ENCODE results near the gene CFAP69. TPM values are rescaled to one million over a fixed set of nuclear protein-coding genes. Genes with fewer than 3 reads are reported as not detected.

Gene CFAP69
- total and polyA plus RNA-seq, 2 experiments from 2014 or later, result 4.9 to 7.9 TPM

GRCh38 chr7:90230834-90231233 lies 14.1 kb upstream of the CFAP69 start (continued):
- TF ChIP-seq REST (IDR thresholded peaks at IDR 0.05; ENCODE audit: unreplicated experiment) (no peak), ZNF331 (CRISPR knock-in tag; IDR thresholded peaks at IDR 0.05; ENCODE audit: low read depth) (no peak), EZH2phosphoT487 (IDR thresholded peaks at IDR 0.05; ENCODE audit: unreplicated experiment) (no peak), POLR2AphosphoS5 (IDR thresholded peaks at IDR 0.05; ENCODE audit: low read depth) (no peak), ZNF114 (CRISPR knock-in tag; IDR thresholded peaks at IDR 0.05) (no peak), EZH2 (IDR thresholded peaks at IDR 0.05; ENCODE audit: low read depth, unreplicated experiment) (no peak), NANOG (IDR thresholded peaks at IDR 0.05; ENCODE audit: borderline replicate concordance) (no peak)

GRCh38 chr7:90231304-90231703 lies 13.7 kb upstream of the CFAP69 start:
- Histone ChIP-seq H3K36me3 (ENCODE audit: insufficient read depth) (no peaks in the 10 kb centered on the region), H2AFZ (no peak overlapping the region), H3K4me2 (no peak overlapping the region), H3K4me1 (ENCODE audit: insufficient read depth) (peaks cover 11% of the 10 kb centered on the region), H4K20me1 (replicated peaks; ENCODE audit: insufficient read depth) (no peaks in the 10 kb centered on the region), H3F3A (replicated peaks; ENCODE audit: low read depth) (no peaks in the 10 kb centered on the region), H3K9me2 (ENCODE audit: insufficient read depth) (no peaks in the 10 kb centered on the region), H3K27me3 (ENCODE audit: insufficient read depth) (no peaks in the 10 kb centered on the region), H3K4me3 (no peak overlapping the region), H3K27ac (ENCODE audit: low read depth) (no peak overlapping the region), H3K79me2 (replicated peaks; ENCODE audit: insufficient read depth) (no peaks in the 10 kb centered on the region)
- no peak for ATAC-seq
- Mint-ChIP-seq H3K36me3 (ENCODE audit: low read depth) (no peaks in the 10 kb centered on the region; the same call in 1 of the 3 replicates), H3K4me3 (no peak overlapping the region), H3K4me1 (peaks cover 11% of the 10 kb centered on the region), H3K27ac (no peak overlapping the region), H3K27me3 (ENCODE audit: insufficient read depth, low read depth, poor library complexity) (no peaks in the 10 kb centered on the region), H3K9me3 (no peaks in the 10 kb centered on the region)
- no peak for DNase-seq (ENCODE audit: low spot score)
- no peak for TF ChIP-seq ZNF331 (CRISPR knock-in tag; IDR thresholded peaks at IDR 0.05; ENCODE audit: low read depth)
- TF ChIP-seq REST (IDR thresholded peaks at IDR 0.05; ENCODE audit: unreplicated experiment), result no peak
- TF ChIP-seq STAT1 (IDR thresholded peaks at IDR 0.05; ENCODE audit: unreplicated experiment), result no peak
- TF ChIP-seq NANOG (IDR thresholded peaks at IDR 0.05; ENCODE audit: borderline replicate concordance), result no peak
- no peak for TF ChIP-seq EZH2 (IDR thresholded peaks at IDR 0.05; ENCODE audit: low read depth, unreplicated experiment)
- no peak for TF ChIP-seq EZH2phosphoT487 (IDR thresholded peaks at IDR 0.05; ENCODE audit: unreplicated experiment)
- TF ChIP-seq CTCF (conservative IDR thresholded peaks at IDR 0.05; ENCODE audit: low read depth in 2 of 2), result no peak
- TF ChIP-seq ETS1 (IDR thresholded peaks at IDR 0.05), result no peak
- no peak for TF ChIP-seq CREB1 (CRISPR knock-in tag; IDR thresholded peaks at IDR 0.05; ENCODE audit: low read depth)
- no peak for TF ChIP-seq JUNB (IDR thresholded peaks at IDR 0.05; ENCODE audit: unreplicated experiment)
- no peak for TF ChIP-seq POLR2AphosphoS5 (IDR thresholded peaks at IDR 0.05; ENCODE audit: low read depth)

All from GM23338 (cell line).